HEK293 (cell line): ENCODE results near the gene FKBP9.
"Not testable (repeated sequence)": the region's sequence is repeated elsewhere in the genome, so short reads cannot be mapped to it uniquely, and the experiment has no call there.

Source experiments
- CTCF ChIA-PET: fragments of 350-600 bp; formaldehyde crosslinking; extraction: SDS; loops from one replicate; lab custom pipeline; 2021; ENCODE audit warnings: antibody characterized with exemption; lab: Yijun Ruan, JAX
- POLR2A ChIA-PET: fragments of 300-600 bp; formaldehyde crosslinking; extraction: SDS; loops from one replicate; lab custom pipeline; 2020; ENCODE audit warnings: antibody characterized with exemption, inconsistent platforms; lab: Yijun Ruan, JAX
- H3K27ac ChIP-seq: fragments of 200-500 bp; sonication (Bioruptor generic); 2 replicates; pipeline ENCODE4 v1.5.1; 2014; ENCODE audit warnings: low read depth, low read length, control low read depth, inconsistent platforms; ENCODE audit errors: extremely low read depth
- H3K36me3 ChIP-seq, 2 experiments: fragments of 200-500 bp in 1 of 2; sonication (Bioruptor generic) in 1 of 2; 1 replicate in 1 of 2; 2 replicates in 1 of 2; pipeline ENCODE4 v1.5.1; 2014 to 2017; ENCODE audit warnings: inconsistent platforms in 2 of 2, low read length in 2 of 2; ENCODE audit not compliant: control insufficient read depth in 2 of 2, insufficient read depth in 1 of 2
- H3K4me1 ChIP-seq: fragments of 200-500 bp; sonication (Bioruptor generic); 2 replicates; pipeline ENCODE4 v1.5.1; 2014; ENCODE audit warnings: mild to moderate bottlenecking, low read length, inconsistent platforms; ENCODE audit not compliant: control insufficient read depth, insufficient read depth
- H3K4me3 ChIP-seq: 2 replicates; pipeline ENCODE4 v1.5.1; 2011; ENCODE audit warnings: low read depth, mild to moderate bottlenecking, control low read depth, low read length, moderate library complexity
- H3K9me3 ChIP-seq: fragments of 200-500 bp; sonication (Bioruptor generic); 2 replicates; pipeline ENCODE4 v1.5.1; 2014; ENCODE audit warnings: low read depth, low read length, inconsistent platforms; ENCODE audit not compliant: control insufficient read depth, insufficient read depth
- BCL11B ChIP-seq: fragments of 450-650 bp; formaldehyde crosslinking; IDR thresholded peaks from 2 replicates; pipeline ENCODE4 v1.5.1; 2016; ENCODE audit warnings: low read depth, missing biosample characterization, missing genetic modification characterization
- KLF7 ChIP-seq: fragments of 450-650 bp; formaldehyde crosslinking; IDR thresholded peaks from 2 replicates; pipeline ENCODE4 v1.5.1; 2016; ENCODE audit warnings: missing biosample characterization, missing genetic modification characterization, borderline replicate concordance
- OVOL3 ChIP-seq: fragments of 450-650 bp; formaldehyde crosslinking; IDR thresholded peaks from 2 replicates; pipeline ENCODE4 v1.5.1; 2016; ENCODE audit warnings: missing biosample characterization, missing genetic modification characterization
- PRDM6 ChIP-seq: fragments of 450-650 bp; formaldehyde crosslinking; IDR thresholded peaks from 2 replicates; pipeline ENCODE4 v1.5.1; 2017; ENCODE audit warnings: missing biosample characterization, missing genetic modification characterization
- SALL2 ChIP-seq: fragments of 450-650 bp; formaldehyde crosslinking; IDR thresholded peaks from 2 replicates; pipeline ENCODE4 v1.5.0; 2017; ENCODE audit warnings: missing biosample characterization, mild to moderate bottlenecking, missing genetic modification characterization, borderline replicate concordance
- TCF7L2 ChIP-seq: IDR thresholded peaks from 2 replicates; pipeline ENCODE4 v1.6.1; 2011; ENCODE audit warnings: low read depth, mild to moderate bottlenecking, inconsistent platforms, low read length, moderate library complexity, borderline replicate concordance
- ZBTB20 ChIP-seq: fragments of 450-650 bp; formaldehyde crosslinking; IDR thresholded peaks from 2 replicates; pipeline ENCODE4 v1.5.1; 2016; ENCODE audit warnings: missing biosample characterization, missing genetic modification characterization
- ZNF10 ChIP-seq: fragments of 450-650 bp; formaldehyde crosslinking; IDR thresholded peaks from 2 replicates; pipeline ENCODE4 v1.5.1; 2017; ENCODE audit warnings: missing biosample characterization, missing genetic modification characterization
- ZNF138 ChIP-seq: fragments of 450-650 bp; formaldehyde crosslinking; IDR thresholded peaks from 2 replicates; pipeline ENCODE4 v1.5.1; 2016; ENCODE audit warnings: missing biosample characterization, missing genetic modification characterization, borderline replicate concordance
- ZNF248 ChIP-seq: fragments of 450-650 bp; formaldehyde crosslinking; IDR thresholded peaks from 2 replicates; pipeline ENCODE4 v1.5.1; 2017; ENCODE audit warnings: missing biosample characterization, missing genetic modification characterization
- ZNF280D ChIP-seq: fragments of 450-650 bp; formaldehyde crosslinking; IDR thresholded peaks from 2 replicates; pipeline ENCODE4 v1.5.1; 2016; ENCODE audit warnings: missing biosample characterization, missing genetic modification characterization
- ZNF391 ChIP-seq: fragments of 450-650 bp; formaldehyde crosslinking; IDR thresholded peaks from 2 replicates; pipeline ENCODE4 v1.5.1; 2016; ENCODE audit warnings: low read depth, missing biosample characterization, missing genetic modification characterization, borderline replicate concordance
- ZNF518A ChIP-seq: fragments of 450-650 bp; formaldehyde crosslinking; conservative IDR thresholded peaks from 2 replicates; pipeline ENCODE4 v1.5.1; 2016; ENCODE audit warnings: low read depth, missing biosample characterization, missing genetic modification characterization
- ZNF544 ChIP-seq: fragments of 450-650 bp; formaldehyde crosslinking; IDR thresholded peaks from 2 replicates; pipeline ENCODE4 v1.5.0; 2017; ENCODE audit warnings: missing biosample characterization, missing genetic modification characterization
- ZNF623 ChIP-seq: fragments of 450-650 bp; formaldehyde crosslinking; IDR thresholded peaks from 2 replicates; pipeline ENCODE4 v1.5.1; 2016; ENCODE audit warnings: missing biosample characterization, missing genetic modification characterization
- ZNF626 ChIP-seq: fragments of 450-650 bp; sonication (Bioruptor Pico); formaldehyde crosslinking; IDR thresholded peaks from 2 replicates; pipeline ENCODE4 v1.5.1; 2018; ENCODE audit warnings: missing biosample characterization, missing genetic modification characterization, inconsistent platforms
- ZNF670 ChIP-seq: fragments of 450-650 bp; formaldehyde crosslinking; IDR thresholded peaks from 2 replicates; pipeline ENCODE4 v1.5.1; 2016; ENCODE audit warnings: missing biosample characterization, missing genetic modification characterization, low read depth
- ZNF707 ChIP-seq: fragments of 450-650 bp; formaldehyde crosslinking; IDR thresholded peaks from 2 replicates; pipeline ENCODE4 v1.5.1; 2016; ENCODE audit warnings: missing biosample characterization, missing genetic modification characterization

FKBP9 gene

GRCh38 chr7:32916006-32916405 is 41.2 kb upstream of the FKBP9 start (continued):
- TF ChIP-seq ZNF10 (tag by site-specific recombination) = no peak

GRCh38 chr7:32916994-32917393 is 40.2 kb upstream of the FKBP9 start:
- POLR2A ChIA-PET, H3K4me1 ChIP-seq, H3K27ac ChIP-seq, H3K9me3 ChIP-seq, H3K4me3 ChIP-seq, CTCF ChIA-PET: not testable (repeated sequence)
- peaks cover 18 to 45% of the 10 kb centered on the region in 2 experiments for H3K36me3 ChIP-seq

GRCh38 chr7:32921896-32922295 is 35.3 kb upstream of the FKBP9 start:
- POLR2A ChIA-PET = no interaction called here
- no peaks in the 10 kb centered on the region for H3K4me1 ChIP-seq
- CTCF ChIA-PET = no interaction called here
- H3K4me3 ChIP-seq = no peak overlapping the region
- H3K9me3 ChIP-seq = no peaks in the 10 kb centered on the region
- H3K27ac ChIP-seq = no peak overlapping the region
- TF ChIP-seq ZNF248 (tag by site-specific recombination) = no peak
- no peak for TF ChIP-seq PRDM6 (tag by site-specific recombination)
- TF ChIP-seq BCL11B (tag by site-specific recombination) = no peak
- no peak for TF ChIP-seq ZNF391 (tag by site-specific recombination)
- no peak for TF ChIP-seq ZNF280D
- TF ChIP-seq, all 188 proteins: peak for 0
- H3K36me3 ChIP-seq = peaks cover 35 to 38% of the 10 kb centered on the region in 2 experiments

GRCh38 chr7:32928785-32929298 is 28.4 kb upstream of the FKBP9 start:
- no peak overlapping the region for H3K27ac ChIP-seq
- H3K36me3 ChIP-seq = peaks cover 33 to 46% of the 10 kb centered on the region in 2 experiments
- CTCF ChIA-PET = interaction anchor here (0.6 to 1.0 kb wide), 2 partner anchors 82 to 263 kb away, joined by 3 to 5 read pairs; no protein-coding TSS in a partner anchor
- POLR2A ChIA-PET = interaction anchor here (0.6 kb wide), 1 partner anchor 15 kb away, joined by 3 read pairs; no protein-coding TSS in a partner anchor
- H3K4me1 ChIP-seq = no peaks in the 10 kb centered on the region
- no peaks in the 10 kb centered on the region for H3K9me3 ChIP-seq
- H3K4me3 ChIP-seq = no peak overlapping the region
- TF ChIP-seq ZNF544 (tag by site-specific recombination) = no peak
- TF ChIP-seq KLF7 = no peak
- no peak for TF ChIP-seq OVOL3 (tag by site-specific recombination)
- no peak for TF ChIP-seq ZNF518A (tag by site-specific recombination)
- TF ChIP-seq ZBTB20 (tag by site-specific recombination) = no peak
- TF ChIP-seq TCF7L2 = no peak
- TF ChIP-seq ZNF138 (tag by site-specific recombination) = no peak
- no peak for TF ChIP-seq ZNF626 (tag by site-specific recombination)
- no peak for TF ChIP-seq ZNF623
- TF ChIP-seq ZNF707 (tag by site-specific recombination) = no peak
- TF ChIP-seq ZNF670 (tag by site-specific recombination) = no peak
- TF ChIP-seq SALL2 (tag by site-specific recombination) = no peak
